MV-4-11 (cell line): Measurements from ENCODE around the gene DKK3.

Experiments
- DNase-seq: peaks from one replicate; lab custom pipeline; 2025; lab: John Stamatoyannopoulos, UW

The DKK3 gene

GRCh38 chr11:11940551-11940950 is 67.9 kb downstream of the DKK3 start:
- DNase-seq, result no peak

- no peak for DNase-seq
Measured at GRCh38 chr11:11937957-11938356, 70.5 kb downstream of the DKK3 start.

GRCh38 chr11:11937433-11937832 is 71.0 kb downstream of the DKK3 start:
- DNase-seq, result no peak

- no peak for DNase-seq
Measured at GRCh38 chr11:11935536-11935935, 72.9 kb downstream of the DKK3 start.

DNA sequence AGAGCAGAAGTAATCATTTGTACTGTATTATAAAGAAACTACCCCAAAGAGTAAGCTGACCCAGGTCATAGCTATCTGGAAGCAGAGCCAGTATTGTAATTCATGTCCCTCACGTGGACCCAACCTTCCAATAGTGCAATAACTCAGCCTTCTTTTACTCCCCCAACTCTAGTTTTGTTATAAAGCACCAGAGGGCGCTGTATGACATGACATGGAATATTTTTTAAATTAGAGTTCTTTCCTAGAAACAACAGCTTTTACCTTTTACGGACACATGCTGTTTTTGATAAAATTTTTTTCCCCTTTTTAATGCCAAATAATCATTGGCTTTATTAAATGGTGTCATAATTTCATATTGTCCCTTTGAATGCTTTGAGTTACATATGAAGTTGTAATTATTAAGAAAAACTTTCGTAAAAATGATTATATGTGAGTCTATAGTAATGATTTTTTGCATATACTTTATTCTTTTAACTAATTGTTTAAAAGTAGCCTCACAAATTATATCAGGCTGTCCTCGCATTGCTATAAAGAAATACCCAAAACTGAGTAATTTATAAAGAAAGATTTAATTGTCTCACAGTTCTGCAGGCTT is 76.9 kb downstream of the DKK3 start:
- peak; percentile 45 for DNase-seq

GRCh38 chr11:11929920-11930319 is 78.5 kb downstream of the DKK3 start:
- no peak for DNase-seq

DNA sequence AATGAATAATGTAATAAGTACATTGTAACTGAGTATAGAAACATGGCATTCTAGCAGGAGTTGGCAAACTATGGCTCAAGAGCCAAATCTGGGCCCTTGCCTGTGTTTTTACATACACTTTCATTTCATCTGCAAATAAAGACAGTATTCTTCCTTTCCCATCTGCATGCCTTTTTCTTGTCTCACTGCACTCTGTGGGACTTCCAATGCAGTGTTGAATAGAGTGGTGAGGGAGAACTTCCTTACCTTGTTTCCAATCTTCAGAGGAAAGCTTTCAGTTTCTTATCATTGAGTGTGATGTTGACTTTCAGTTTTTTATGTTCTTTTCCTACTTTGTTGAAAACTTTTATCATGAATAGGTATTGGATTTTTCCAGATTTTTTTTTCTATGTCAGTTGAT is 84.6 kb downstream of the DKK3 start:
- no peak for DNase-seq

- no peak for DNase-seq
Measured at GRCh38 chr11:11916981-11917399, 91.4 kb downstream of the DKK3 start.

DNA sequence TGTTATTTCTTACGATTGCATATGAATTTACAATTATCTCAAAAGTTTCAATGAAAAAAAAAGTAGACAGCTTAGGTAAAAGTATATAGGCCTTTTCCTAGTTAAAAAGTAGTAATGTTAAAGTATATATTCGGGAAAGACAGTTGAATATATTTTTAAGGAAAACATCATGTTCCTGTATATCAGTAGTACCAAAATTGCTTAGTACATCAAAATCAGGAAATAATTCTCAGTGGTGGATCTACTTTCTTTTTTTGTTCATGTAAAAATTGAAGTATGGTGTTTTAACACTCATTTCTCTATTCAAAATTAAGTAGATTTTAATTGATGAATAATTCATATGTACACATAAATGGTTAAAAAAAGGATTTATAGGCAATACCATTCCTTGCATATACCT is 92.8 kb downstream of the DKK3 start:
- no peak for DNase-seq

- DNase-seq, result no peak
Measured at GRCh38 chr11:11913395-11913794, 95.0 kb downstream of the DKK3 start.
